Hippocampal formation (tissue), 2 donors: ENCODE results near the gene FAM120B.

Experiments
- DNase-seq, 2 donors: peaks; one replicate each; lab custom pipeline; 2025; lab: John Stamatoyannopoulos, UW

FAM120B gene

DNA sequence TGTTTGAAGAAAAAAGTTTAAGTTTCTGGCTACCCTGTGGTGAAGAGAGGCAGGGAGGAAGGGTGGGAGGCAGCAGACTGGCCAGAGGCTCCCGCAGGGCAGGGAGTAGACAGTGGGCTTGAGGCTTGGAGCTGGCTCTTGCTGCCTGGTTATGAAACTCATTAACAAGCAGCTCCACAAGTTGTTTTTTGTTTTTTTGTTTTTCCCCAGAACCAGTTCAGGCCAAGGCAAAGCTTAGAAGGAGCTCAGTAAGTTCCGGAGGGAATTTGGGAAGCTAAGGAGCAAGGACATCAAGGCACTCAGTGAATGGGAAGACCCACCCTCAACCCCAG is 19.7 kb upstream of the FAM120B start:
- no peak for DNase-seq

DNA sequence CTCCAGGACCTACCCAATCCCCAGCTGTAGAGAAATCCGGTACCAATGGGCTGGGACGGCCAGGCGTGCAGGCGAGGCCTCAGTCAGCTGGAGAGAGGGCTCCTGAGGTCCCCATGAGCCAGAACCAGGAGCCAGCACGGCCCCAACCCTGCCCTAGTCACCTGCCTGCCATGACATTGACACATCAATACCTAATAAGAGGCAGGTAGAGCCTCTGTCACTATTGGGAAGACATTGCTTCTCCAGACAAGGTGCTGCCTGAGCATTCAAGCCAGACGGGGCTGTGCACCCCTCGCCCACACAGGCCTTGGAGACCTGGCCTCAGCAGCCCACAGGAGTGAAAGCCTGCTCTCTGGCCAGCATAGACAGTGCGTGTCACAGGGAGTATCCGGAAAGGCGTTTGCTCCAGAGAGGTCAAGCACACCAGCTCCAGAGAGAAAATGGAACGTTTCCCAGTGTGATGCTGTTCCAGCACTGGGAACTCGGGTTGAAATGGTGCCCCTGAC is 19.1 kb upstream of the FAM120B start:
- no peak for DNase-seq

DNA sequence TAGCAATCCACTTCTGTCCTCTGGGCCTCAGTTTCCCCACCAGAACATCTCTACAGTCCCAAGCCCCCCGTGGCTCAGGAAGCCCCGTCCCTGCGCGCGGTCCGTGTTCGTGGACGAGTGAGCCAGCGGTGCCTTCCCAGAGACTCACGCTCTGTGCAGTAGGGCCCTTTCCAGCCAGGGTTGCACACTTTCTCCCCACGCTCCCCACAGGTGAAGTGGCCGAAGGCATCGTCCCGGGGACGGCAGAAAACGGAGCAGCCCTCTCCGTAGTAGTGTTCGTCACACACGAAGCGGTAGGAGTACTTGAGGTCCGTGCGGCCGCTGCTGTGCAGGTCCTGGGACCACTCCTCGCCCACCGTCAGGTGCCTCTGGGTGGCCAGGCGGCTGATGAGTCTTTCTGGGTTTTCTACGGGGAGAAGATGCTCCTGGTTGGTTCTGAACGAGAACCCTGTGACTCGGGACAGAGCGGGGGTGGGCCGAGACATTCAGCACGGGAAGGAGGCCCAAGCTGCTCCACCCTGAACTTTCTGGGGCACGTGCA is 18.4 kb upstream of the FAM120B start:
- DNase-seq: no peak

DNA sequence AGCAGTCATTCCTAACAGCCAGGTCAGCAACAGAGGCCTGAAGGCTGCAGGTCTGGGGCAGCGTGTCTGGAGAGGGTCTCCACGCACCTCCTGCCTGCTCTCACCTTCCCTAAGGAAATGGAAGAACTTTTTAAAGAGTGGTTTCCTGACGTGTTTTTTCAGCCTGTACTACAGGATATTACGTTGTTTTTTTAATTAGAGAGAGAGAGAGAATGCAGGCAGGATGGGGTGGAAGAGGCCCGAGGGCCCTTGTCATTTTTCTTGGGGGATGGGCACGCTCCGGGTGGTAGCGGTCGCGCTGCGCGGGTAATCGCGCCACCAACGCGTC is 17.7 kb upstream of the FAM120B start:
- DNase-seq: no peak

DNA sequence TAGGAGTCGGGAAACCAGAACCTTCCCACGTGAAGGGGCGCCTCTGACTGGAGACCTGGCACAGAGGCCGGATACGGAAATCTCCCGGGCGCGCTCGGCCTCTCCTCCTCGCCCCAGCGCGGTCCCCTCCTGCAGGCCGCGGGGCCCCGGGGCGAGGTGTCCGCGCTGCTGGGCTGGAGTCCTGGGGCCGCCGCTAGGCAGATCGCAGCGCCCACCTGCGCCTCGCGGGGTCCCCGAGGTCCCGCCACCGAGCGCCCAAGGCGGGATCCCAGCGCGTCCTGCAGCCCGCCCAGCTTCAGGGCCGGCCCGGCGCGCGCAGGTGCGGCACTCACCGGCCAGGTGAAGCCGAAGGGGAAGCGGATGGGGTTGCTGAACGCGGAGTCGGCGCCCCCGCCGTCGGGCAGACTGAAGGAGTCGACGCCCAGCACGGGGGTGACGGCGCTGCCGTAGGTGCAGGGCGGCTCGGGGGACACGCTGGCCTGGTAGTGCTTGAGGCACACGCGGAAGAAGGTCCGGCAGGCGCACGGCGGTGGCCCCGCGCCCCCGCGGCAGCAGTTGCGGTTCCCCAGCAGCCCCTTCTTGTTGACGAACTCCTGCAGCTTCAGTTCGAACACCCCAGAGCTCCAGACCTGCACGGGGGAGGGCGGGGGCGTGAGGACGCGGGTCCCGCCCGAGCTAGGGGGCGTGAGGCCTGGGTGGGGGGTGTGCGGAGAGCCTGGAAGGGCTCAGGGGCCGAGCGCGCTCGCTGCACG is 17.2 kb upstream of the FAM120B start:
- DNase-seq: no peak

DNA sequence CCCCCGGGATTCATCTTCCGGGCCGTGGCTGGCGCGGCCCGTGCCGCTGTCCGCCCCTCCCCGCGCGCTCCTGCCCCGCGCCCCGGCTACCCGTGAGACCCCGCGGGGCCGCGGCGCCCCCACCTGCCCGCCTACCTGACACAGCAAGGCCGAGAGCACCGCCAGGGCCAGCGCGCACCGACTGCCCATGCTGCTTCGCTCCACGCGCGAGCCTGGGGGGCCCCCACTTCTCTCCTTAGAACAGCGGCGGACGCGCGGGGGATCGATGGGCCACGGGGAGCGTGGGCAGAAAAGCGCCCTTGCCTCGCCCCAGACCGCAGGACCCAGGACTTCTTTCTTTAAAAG is 16.6 kb upstream of the FAM120B start:
- DNase-seq: no peak

DNA sequence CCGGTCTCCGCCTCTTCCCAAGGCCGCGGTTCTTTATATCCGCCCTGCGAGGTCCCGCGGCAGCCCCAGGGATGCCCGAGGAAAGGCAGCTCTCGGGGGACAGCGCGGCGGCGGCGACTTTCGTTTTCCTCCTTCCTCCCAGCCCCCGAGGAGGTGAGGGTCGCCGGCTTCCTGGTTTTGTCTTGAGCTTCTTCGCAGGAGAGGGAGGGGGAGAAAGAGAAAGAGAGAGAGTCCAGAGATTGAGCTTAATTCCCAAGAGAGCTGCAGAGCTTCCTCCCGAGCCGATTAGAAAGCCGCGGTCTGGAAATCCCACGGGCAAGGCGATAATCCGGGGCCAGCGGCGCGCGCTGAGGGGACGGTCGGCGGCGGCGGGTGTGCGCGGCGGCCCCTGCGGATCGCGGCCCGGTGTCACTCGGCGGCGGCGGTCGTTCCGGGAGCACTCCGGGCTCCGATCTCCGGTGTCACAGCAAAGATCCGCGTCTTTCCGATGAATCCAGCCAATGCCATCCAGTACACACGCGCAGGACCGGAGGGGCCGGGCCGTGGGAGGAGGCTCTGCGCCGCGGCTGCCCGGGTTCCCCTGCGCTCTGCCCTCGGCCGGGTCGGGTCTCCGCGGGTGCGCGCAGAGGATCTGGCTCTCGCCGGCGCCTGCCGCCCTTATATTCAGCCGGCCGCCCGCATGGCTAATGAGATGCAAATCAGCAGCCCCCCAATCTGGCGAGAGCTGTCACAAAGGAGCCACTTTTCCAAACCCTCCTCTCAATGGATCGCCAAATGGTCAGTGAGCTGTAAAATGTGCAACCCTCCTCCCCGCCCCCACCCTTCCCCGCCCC is 16.0 kb upstream of the FAM120B start, which contains the start of gene DLL1:
TSS of gene DLL1 (minus strand) at position 783 of the 833 bp plus-strand sequence. CDS start 939 bp downstream, outside the sequence.
- peak; percentile 84 to 89 for DNase-seq

DNA sequence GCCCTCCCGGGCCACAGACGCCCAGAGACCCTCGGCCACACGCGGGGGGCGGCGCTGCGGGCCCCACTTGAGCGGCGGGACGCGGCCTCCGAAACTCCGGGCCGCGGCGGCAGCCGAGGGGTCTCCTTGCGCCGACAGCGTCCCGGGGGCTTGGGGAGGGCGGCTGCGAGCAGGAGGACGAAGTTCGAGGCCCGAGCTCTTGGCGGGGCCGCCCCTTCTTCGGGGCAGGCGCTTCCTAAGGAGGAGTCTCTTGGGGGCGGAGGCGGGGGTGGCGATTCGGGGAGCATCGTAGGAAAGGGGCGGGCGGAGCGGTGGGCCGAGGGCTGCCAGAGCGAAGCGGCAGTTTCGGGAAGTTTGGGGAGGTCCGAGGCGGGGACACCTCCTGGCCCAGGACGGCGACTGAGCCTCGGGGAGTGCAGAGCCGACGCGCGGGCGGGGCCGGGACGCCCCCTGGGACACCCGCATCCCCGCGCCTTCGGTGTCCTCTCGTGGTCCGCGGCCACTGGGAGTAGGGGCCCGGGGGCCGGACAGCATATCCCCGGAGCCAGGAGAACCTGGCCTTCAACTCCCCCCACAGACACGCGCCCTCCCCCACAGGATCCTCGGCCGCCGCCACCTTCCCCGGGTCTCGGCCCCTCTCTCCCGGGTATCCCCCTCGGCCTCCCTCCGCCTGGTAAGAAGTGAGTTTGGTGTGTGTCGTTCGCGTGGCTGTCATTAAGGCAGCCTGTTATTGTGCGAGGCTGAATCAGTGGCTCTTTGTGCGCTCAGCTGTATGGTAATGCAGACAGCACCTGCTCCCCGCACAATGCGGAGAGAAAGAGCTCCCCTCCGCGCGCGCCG is 15.1 kb upstream of the FAM120B start:
- peak; percentile 70 to 80 for DNase-seq

DNA sequence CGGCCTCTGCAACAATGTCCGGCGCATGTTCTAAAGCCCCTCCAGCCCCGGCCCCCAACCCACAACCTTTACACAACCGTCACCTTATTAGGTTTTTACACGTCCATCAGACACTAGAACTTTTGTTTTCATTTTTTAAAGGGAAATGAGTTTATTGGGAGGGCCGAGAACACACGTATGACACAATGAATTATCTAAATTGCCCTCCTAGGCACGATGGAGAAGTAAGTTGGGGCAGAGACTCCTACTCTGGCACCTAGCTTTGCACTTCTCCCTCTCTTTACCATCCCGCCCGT is 14.5 kb upstream of the FAM120B start:
- DNase-seq: no peak

DNA sequence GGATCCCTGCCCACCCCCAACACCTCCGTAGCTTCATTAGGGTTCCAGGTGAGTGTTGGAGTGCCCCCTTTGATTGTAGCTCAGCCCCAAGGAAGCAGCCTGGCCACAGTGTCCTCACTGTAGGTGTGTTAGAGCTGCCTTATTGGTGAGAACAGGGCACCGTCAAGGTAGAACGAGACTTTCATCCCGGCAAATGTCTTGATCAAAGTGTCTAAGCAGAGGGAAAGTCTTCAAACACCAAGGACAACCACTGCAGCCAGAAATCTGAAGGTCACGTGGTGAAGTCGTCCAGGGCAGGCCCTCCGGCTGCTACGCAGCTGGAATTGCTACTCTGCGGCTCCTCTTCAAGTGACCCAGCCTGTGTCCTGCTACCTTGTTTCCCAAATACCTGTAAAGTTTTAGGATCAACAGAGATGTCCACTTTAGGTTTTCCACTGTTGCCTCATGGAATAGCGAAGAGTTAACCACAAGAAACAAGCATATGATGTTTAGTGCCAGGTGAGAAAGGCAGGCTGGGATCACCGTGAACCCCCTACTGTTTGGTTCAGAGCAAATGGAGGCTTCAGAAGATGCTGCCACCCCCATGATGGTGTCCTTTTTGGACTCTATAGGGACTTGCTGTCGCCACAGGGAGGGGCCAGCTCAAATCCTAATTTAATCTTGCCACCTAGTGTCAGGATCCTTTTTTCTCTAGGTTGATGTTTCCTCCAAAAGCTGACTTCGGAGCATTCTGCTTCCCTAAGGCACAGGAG is 14.0 kb upstream of the FAM120B start:
- peak; percentile 33 to 57 for DNase-seq

DNA sequence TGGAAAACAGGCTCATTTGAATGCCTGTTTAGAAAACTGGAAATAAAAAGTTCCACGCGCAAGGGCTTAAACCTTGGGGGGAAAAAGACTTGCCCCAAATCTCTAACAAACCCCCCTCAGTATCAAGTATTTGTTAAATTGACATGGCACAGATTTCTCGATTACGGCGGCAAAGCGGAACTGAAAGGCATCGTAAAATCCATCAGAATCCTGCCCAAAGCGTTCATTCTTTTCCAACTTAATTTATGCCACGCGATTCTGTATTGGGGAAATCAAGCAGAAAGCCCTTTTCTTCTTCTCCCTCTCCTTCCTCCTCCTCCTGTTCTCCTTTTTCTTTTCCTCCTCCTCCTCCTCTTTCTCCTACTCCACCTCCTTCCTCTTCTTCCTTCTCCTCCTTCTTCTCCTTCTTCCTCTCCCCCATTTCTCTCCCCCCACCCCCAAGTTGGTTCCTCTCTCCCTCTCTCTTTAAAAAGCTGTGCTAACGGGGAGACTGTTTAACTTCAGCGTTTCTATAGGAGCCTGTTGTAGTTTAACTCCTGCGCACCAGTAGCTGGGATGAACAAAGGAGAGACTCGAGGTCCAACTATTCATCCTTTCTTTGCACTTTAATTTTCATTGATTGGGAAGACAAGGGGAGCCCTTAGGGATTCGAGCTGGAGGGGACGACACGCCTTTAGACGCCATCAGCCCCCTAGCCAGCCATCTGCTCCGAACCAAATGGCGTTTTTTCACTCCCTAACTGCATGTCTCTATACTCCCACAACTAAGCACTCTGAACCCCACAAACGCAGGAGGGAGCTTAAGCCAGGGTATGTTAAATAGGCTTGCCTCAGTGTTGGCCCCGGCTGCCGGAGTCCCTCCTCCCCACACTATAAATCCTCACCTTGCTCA is 13.0 kb upstream of the FAM120B start:
- no peak for DNase-seq

DNA sequence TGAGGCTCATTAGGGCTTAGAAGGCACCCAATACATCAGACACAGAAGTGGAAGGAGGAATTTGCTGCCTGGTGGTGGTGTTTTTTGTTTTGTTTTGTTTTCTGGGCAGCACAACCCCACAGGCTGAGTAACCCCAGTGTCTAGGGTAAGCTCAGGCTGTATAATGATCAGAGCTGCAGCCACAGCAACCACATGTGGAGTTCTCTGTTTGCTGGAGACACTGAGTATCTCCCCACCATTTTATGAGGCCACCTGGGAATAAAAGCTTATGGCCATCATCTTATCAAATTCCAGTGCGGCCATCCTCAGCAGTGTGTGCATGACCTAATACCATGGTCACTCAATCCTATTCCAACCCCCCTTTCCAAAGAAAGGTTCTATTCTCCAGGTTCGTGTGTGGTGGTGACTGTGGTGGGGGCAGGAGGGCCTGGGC is 12.2 kb upstream of the FAM120B start:
- no peak for DNase-seq

DNA sequence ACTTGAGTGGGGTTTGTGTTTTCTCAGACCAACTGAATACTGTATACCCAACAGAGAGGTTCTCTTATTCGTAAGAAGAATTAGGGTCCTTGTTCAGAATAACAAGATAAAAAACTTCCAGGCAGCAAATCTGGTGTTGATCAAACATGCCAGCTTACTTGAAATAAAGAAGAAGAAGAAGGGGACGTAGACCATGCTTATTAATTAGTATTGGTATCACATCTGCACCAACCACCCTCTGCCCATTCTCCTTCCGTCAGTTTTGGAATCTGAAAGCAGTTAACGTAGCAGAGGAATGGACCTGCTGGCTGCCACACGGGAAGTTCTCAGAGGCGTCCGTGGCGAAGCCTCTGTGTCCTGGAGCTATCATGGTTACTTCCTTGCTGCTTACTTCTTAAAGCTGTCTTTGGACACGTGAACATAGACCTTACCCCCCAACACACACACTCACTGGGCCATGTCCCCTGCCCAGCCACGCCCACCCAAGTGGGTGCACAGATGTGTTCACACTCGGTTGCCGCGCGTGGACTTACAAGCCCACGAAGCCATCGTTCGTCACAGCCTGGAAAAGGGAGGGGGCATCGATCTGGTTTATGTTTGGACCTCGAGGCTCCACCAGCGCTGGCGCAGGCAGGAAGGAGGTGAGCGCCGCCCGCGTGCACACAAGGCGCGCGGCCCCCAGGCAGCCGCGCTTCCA is 11.6 kb upstream of the FAM120B start:
- DNase-seq: no peak

DNA sequence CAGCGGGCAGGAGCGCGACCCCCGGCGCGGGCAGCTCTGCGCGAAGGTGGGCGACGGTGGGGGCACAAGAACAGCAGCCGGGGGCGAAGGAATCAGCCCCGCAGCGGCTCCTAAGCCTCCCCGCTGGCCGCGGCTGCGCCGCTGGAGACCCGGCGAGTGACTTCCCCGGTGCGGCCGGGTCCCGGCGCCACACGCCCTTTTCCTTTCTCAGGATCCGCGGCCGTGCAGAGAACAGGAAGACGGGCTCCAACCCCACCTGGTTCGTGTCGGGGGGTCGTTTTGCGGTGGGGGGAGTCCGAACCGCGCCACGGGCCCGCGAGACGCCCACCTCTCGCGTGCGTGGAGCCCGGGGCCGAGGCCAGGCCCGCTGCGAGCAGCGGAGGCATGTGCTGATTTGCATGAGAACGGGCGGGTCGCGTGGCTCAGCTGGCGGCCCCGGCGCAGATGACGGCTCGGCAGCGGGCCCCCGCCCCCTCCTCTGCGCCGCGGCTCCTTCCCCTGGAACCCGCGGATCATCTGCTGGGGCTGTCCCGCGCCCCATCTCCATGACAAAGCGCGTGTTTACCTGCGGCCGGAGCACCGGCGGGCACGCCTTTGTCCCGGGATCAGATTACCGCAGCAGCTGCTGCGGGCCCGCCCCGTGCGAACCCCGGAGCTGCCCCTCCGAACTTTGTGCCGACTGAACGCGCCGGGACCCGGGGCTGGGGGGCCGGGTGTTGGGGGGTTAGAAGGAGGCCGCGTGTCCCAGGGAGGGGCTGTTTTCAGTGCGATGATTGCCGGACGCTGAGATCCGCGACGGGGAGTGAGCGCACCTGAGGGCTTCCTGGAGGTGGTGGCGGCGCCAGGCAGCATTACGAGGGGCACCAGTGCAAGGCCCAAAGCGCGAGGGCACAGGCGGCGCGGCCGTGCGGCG is 10.8 kb upstream of the FAM120B start:
- DNase-seq: no peak

DNA sequence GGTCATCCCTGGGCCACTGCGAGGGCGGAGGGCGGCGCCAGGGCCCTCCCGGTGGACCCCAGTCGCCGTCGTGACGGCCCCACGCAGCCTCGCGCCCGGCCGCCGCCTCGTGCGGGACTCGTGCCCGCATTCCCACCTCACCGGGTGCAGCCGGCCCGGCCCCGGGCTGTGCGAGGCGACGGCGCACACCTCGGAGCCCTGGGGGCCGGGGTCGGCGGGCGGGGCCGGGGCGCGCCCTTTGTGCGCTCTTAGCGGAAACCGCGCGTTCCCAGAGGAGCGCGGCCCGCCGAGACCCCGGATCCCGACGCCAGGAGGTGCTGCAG is 10.2 kb upstream of the FAM120B start:
- DNase-seq: no peak

DNA sequence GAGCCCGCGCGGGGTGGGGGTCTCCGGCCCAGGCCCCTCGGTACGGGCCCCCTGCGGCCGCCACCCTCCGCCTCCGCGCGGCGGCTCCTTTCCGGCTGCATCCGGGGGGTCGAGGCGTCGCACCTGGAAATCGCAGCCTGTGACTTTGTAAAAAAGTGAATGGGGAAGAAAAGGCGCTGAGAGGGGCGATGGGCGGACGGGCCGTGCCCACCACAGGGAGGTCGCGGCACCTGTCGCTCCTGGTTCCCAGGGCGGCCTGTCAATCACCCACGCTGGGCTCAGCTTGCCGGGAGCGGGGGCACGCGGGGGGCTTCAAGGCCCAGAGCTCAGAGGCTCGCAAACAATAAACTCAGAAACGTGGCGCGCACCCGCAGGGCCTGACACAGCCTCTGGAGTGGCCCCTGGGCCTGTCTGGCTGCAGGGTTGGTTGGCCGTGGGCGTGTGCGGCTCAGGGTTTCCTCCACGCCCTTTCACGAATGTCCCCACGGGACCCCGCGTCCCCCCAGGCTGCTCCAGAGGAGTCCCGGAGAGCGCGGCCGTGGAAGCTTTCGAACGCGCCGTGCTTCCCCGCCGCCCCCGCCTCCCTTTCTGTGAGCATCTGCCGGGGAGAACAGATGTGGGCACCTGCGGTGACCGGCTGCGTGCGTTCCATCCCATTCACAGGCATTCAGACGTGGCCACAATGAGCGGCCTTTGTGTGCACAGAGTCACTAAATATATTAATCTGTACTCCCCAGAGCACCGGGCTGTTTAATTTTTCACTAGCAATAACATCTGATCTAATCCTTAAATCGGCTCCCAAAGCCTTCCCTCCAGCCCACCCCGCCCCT is 9.6 kb upstream of the FAM120B start:
- DNase-seq: peak in 1 of 2 donors; percentile 43

DNA sequence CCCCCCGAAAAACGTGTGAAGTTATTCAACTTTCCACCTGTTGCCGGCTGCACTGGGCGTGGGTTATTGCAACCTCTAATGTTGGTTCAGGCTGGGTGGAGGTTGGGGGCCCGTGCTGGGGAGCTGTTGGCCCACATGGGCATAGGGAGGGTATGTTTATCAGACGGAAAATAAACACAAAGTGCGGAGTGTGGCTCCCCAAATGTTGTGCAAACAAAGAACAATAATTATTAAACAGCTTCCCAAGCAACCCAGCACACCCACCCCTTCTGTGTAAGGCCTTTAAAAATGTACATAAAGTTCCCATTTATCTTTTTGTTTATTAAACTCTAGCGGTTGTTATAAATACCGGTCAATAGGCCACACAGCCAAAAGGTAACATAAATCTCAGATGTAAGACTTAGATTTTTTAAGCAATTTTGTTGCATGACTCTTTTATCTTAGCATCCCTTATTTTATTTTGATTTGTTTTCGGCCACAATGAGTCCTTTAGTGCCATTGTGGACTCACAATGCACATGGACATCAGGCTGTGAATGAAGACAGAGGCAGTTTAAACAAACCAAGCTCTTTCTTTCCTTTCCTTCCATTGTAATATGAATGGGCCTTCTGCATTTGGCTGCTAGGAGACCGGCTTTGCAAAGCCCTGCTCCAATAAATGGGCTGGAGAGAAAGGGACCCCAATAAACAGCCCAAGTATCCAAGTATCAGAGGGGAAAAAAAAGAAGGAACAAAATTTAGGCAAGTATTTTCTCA is 8.8 kb upstream of the FAM120B start:
- DNase-seq: peak in 1 of 2 donors; percentile 69
